ENCODE measurements around the gene SLC39A13.
A peak's percentile ranks its signal among the peaks of the same experiment; 100 is the strongest.

The SLC39A13 gene

GRCh38 chr11:47426062-47426956, 17.9 kb downstream of the SLC39A13 start, which contains the start of gene PSMC3:
Gene PSMC3 (minus strand): TSS chr11:47426439. CDS start chr11:47426279, 160 bp downstream.
- Histone ChIP-seq H3K4me1 (peaks cover 0 to 17% (median 12%) of the 10 kb centered on the region in 4 donors), H3K27me3 (no peaks in the 10 kb centered on the region), H3K27ac (peak within 1 kb of the TSS; percentile 93 to 95), H3K36me3 (peaks cover 34 to 40% (median 38%) of the 10 kb centered on the region in 3 donors), H3K9me3 (no peaks in the 10 kb centered on the region), H3K4me3 (peak within 1 kb of the TSS; percentile 83 to 87)
- no peak for TF ChIP-seq CTCF (IDR thresholded peaks at IDR 0.05)
- intact Hi-C loops (cut with DNase I; ENCODE audit: low total_unique reads) = no loop called here
- peak; percentile 98 to 99 for DNase-seq

- H3K4me3 ChIP-seq = no peak overlapping the region
- DNase-seq = no peak
- no peaks in the 10 kb centered on the region for H3K36me3 ChIP-seq
- TF ChIP-seq CTCF (IDR thresholded peaks at IDR 0.05) = no peak
- H3K4me1 ChIP-seq = peaks cover 0 to 6% (median under 1%) of the 10 kb centered on the region in 4 donors
- H3K27me3 ChIP-seq = no peaks in the 10 kb centered on the region
- no peaks in the 10 kb centered on the region for H3K9me3 ChIP-seq
- H3K27ac ChIP-seq = no peak overlapping the region
- intact Hi-C loops (cut with DNase I; ENCODE audit: low total_unique reads) = no loop called here
Observed at GRCh38 chr11:47430524-47430923, 22.1 kb downstream of the SLC39A13 start.

- H3K36me3 ChIP-seq = no peaks in the 10 kb centered on the region
- no peak overlapping the region for H3K27ac ChIP-seq
- H3K4me3 ChIP-seq = no peak overlapping the region
- intact Hi-C loops (cut with DNase I; ENCODE audit: low total_unique reads) = no loop called here
- TF ChIP-seq CTCF (IDR thresholded peaks at IDR 0.05) = no peak
- H3K27me3 ChIP-seq = no peaks in the 10 kb centered on the region
- no peak for DNase-seq
- no peaks in the 10 kb centered on the region for H3K9me3 ChIP-seq
- peaks cover 0 to 3% (median 0%) of the 10 kb centered on the region in 4 donors for H3K4me1 ChIP-seq
Observed at GRCh38 chr11:47431356-47432083, 23.1 kb downstream of the SLC39A13 start.

DNA sequence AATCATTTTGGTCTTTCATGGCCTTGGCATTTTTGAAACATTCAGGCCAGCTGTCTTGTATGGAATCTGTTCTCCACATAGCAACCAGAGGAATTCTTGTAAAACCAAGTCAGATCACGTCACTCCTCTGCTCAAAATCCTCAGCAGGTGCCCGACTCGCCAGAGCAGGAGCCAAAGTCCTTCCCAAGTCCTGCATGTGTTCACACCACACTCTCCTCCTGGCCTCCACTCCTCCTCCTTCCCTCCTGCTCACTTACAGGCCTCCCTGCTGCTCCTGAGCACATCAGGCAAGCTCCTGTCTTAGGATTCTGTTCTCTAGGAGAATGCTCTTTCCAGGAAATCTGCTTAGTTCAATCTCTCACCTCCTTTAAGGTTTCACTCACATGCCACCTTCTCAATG, 24.8 kb downstream of the SLC39A13 start:
- Histone ChIP-seq H3K36me3 (no peaks in the 10 kb centered on the region), H3K4me3 (no peak overlapping the region), H3K27me3 (no peaks in the 10 kb centered on the region), H3K27ac (no peak overlapping the region), H3K4me1 (peaks cover 0 to 3% (median 0%) of the 10 kb centered on the region in 4 donors), H3K9me3 (no peaks in the 10 kb centered on the region)
- intact Hi-C loops (cut with DNase I; ENCODE audit: low total_unique reads) = no loop called here
- DNase-seq = no peak
- TF ChIP-seq CTCF (IDR thresholded peaks at IDR 0.05) = no peak

GRCh38 chr11:47434011-47434786, 25.8 kb downstream of the SLC39A13 start:
- no peaks in the 10 kb centered on the region for H3K9me3 ChIP-seq
- no peak overlapping the region for H3K27ac ChIP-seq
- peaks cover 0 to 3% (median 0%) of the 10 kb centered on the region in 4 donors for H3K4me1 ChIP-seq
- intact Hi-C loops (cut with DNase I; ENCODE audit: low total_unique reads) = no loop called here
- peak in 1 of 2 donors; percentile 63 for DNase-seq
- H3K4me3 ChIP-seq = no peak overlapping the region
- no peaks in the 10 kb centered on the region for H3K27me3 ChIP-seq
- no peaks in the 10 kb centered on the region for H3K36me3 ChIP-seq
- TF ChIP-seq CTCF (IDR thresholded peaks at IDR 0.05) = no peak
